Bronchial epithelial cell (primary cell): ENCODE results near the gene LCT. TPM values are rescaled to one million over a fixed set of nuclear protein-coding genes. Genes with fewer than 3 reads are reported as not detected.

Experiments used
- DNase-seq: peaks from one replicate; pipeline ENCODE4 v3.0.0-alpha.2; 2010; ENCODE audit warnings: low read depth
- FAIRE-seq: peaks from 2 replicates; lab custom pipeline; 2011; peaks lifted over from hg19 to GRCh38; lab: Jason Lieb, UNC
- H3K27me3 ChIP-seq: 2 replicates; pipeline ENCODE4 v1.5.1; 2011; ENCODE audit warnings: low read length; ENCODE audit not compliant: control insufficient read depth, insufficient read depth
- H3K36me3 ChIP-seq: 2 replicates; pipeline ENCODE4 v1.5.1; 2011; ENCODE audit warnings: low read length; ENCODE audit not compliant: control insufficient read depth, insufficient read depth
- H3K4me3 ChIP-seq: 2 replicates; pipeline ENCODE4 v1.5.1; 2011; ENCODE audit warnings: mild to moderate bottlenecking, low read depth, low read length, control low read depth
- total RNA-seq: library from RNA; depleted of rRNA; stranded (reverse); fragments of >200 nt; gene quantifications from 2 replicates; pipeline ENCODE4 v1.2.1, GENCODE V29; 2014
- TF ChIP-seq, protein P1 (sequence below): IDR thresholded peaks from 2 replicates; pipeline ENCODE4 v1.5.1; 2011; ENCODE audit warnings: mild to moderate bottlenecking, moderate library complexity, low read length, control low read depth, inconsistent platforms; ENCODE audit not compliant: insufficient read depth, severe bottlenecking

The LCT gene
- total RNA-seq, 1 donor from 2014 or later = not detected

- TF ChIP-seq, protein P1, sequence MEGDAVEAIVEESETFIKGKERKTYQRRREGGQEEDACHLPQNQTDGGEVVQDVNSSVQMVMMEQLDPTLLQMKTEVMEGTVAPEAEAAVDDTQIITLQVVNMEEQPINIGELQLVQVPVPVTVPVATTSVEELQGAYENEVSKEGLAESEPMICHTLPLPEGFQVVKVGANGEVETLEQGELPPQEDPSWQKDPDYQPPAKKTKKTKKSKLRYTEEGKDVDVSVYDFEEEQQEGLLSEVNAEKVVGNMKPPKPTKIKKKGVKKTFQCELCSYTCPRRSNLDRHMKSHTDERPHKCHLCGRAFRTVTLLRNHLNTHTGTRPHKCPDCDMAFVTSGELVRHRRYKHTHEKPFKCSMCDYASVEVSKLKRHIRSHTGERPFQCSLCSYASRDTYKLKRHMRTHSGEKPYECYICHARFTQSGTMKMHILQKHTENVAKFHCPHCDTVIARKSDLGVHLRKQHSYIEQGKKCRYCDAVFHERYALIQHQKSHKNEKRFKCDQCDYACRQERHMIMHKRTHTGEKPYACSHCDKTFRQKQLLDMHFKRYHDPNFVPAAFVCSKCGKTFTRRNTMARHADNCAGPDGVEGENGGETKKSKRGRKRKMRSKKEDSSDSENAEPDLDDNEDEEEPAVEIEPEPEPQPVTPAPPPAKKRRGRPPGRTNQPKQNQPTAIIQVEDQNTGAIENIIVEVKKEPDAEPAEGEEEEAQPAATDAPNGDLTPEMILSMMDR = no peak
- Histone ChIP-seq H3K36me3 (peaks cover 13% of the 10 kb centered on the region), H3K4me3 (no peak overlapping the region), H3K27me3 (no peaks in the 10 kb centered on the region)
- DNase-seq (no peak), FAIRE-seq (no peak)
These were observed 54.8 kb downstream of the LCT start for GRCh38 chr2:135782231-135782630.

DNA sequence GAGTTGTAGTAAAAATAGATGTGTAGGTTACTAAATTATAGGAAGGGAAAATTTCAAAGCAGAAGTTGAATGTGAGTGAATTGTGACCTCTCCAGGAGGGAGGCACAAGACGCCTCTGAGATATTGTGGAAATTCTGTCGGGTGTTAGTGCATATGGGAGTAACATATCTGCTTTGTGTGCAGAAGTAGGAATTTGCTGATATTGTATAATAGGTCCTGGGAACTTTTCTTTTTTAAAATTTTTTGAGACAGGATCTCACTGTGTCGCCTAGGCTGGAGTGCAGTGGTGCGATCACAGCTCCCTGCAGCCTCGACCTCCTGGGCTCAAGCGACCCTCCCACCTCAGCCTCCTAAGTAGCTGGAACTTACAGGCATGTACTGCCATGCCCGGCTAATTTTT, 60.6 kb downstream of the LCT start:
- FAIRE-seq (no peak), DNase-seq (no peak)
- H3K4me3 ChIP-seq = no peak overlapping the region
- H3K36me3 ChIP-seq = peaks cover 15% of the 10 kb centered on the region
- TF ChIP-seq, protein P1 = no peak
- no peaks in the 10 kb centered on the region for H3K27me3 ChIP-seq

DNA sequence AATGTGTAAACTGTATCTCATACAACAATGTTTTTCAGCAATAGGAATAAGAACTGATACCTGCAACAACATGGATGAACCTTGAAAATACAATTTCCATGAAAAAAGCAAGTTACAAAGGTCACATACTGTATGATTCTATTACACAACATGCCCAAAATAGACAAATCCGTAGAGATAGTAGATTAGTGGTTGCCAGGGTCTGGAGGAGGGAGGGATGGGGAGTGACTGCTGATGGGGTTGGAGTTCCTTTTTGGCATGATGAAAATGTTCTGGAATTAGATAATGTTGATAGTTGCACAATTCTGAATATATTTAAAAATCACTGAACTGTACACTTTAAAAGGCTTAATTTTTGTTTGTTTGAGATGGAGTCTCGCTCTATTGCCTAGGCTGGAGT, 61.6 kb downstream of the LCT start:
- DNase-seq = no peak
- FAIRE-seq = no peak
- Histone ChIP-seq H3K4me3 (no peak overlapping the region), H3K27me3 (no peaks in the 10 kb centered on the region), H3K36me3 (peaks cover 17% of the 10 kb centered on the region)
- TF ChIP-seq, protein P1 = no peak

DNA sequence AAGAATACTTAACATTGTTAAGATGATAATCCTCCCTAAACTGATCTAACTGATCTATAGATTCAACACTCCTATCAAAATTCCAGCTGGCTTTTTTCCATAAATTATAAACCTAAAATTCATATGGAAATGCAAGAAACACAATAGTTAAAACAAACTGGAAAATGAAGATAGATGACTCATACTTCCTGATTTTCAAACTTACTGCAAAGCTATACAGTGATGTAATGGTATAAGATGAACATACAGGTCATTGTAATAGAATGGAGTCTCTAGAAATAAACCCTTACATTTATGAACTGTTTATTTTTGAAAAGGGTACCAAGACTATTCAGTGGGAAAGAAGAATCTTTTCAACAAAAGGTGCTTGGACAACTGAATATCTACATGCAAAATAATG, 63.1 kb downstream of the LCT start:
- TF ChIP-seq, protein P1 = no peak
- H3K4me3 ChIP-seq = no peak overlapping the region
- FAIRE-seq (no peak), DNase-seq (peak; percentile 71)
- H3K27me3 ChIP-seq = no peaks in the 10 kb centered on the region
- peaks cover 15% of the 10 kb centered on the region for H3K36me3 ChIP-seq

DNA sequence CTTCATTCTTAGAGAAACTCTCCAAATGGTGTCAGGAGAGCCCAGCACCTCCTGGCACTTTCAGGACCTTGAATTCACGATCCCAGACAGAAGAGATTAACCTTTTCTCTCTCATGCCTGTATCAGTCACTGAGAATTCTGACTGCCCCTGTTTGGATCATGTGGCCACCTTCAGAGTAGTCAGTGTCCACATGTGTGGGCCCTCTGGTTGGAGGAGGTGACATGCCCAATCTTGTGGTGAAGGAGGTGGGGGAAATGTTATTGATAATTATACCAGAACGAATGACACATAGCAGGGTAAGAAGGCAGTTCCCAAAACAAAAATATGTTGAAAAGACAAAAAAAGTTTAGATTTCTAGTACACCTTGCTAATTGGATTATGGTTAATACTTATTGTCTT, 63.7 kb downstream of the LCT start:
- Histone ChIP-seq H3K4me3 (no peak overlapping the region), H3K36me3 (peaks cover 16% of the 10 kb centered on the region), H3K27me3 (no peaks in the 10 kb centered on the region)
- FAIRE-seq = no peak
- TF ChIP-seq, protein P1 = no peak
- DNase-seq = no peak

- H3K36me3 ChIP-seq = peaks cover 11% of the 10 kb centered on the region
- H3K27me3 ChIP-seq = no peaks in the 10 kb centered on the region
These were observed 68.1 kb downstream of the LCT start for GRCh38 chr2:135768863-135769262.

More at GRCh38 chr2:135768863-135769262, 68.1 kb downstream of the LCT start:
- no peak for FAIRE-seq
- TF ChIP-seq, protein P1 = no peak
- DNase-seq = no peak
- no peak overlapping the region for H3K4me3 ChIP-seq
